Glutamatergic neuron (in vitro differentiated cells): Measurements from ENCODE around the gene PPTC7. TPM values are rescaled to one million over a fixed set of nuclear protein-coding genes. Genes with fewer than 3 reads are reported as not detected.

Source experiments
- DNase-seq: peaks from one replicate; pipeline ENCODE4 v3.0.0; 2022
- H3K27ac Mint-ChIP-seq: one replicate; pipeline ENCODE4 v1.8.0; 2020; ENCODE audit warnings: mild to moderate bottlenecking, mixed read lengths, inconsistent platforms; ENCODE audit not compliant: unreplicated experiment
- H3K27me3 Mint-ChIP-seq: one replicate; pipeline ENCODE4 v1.8.0; 2020; ENCODE audit warnings: mild to moderate bottlenecking, moderate library complexity, mixed read lengths, inconsistent platforms; ENCODE audit not compliant: unreplicated experiment
- H3K36me3 Mint-ChIP-seq: one replicate; pipeline ENCODE4 v1.8.0; 2020; ENCODE audit warnings: mild to moderate bottlenecking, mixed read lengths, inconsistent platforms; ENCODE audit not compliant: unreplicated experiment
- H3K4me1 Mint-ChIP-seq: one replicate; pipeline ENCODE4 v1.8.0; 2020; ENCODE audit warnings: mild to moderate bottlenecking, low read depth, mixed read lengths, inconsistent platforms; ENCODE audit not compliant: unreplicated experiment
- H3K4me3 Mint-ChIP-seq: one replicate; pipeline ENCODE4 v1.8.0; 2020; ENCODE audit warnings: mild to moderate bottlenecking, mixed read lengths, inconsistent platforms; ENCODE audit not compliant: unreplicated experiment
- H3K9me3 Mint-ChIP-seq: one replicate; pipeline ENCODE4 v1.8.0; 2020; ENCODE audit warnings: mild to moderate bottlenecking, moderate library complexity, mixed read lengths, inconsistent platforms; ENCODE audit not compliant: unreplicated experiment
- CTCF ChIP-seq: fragments of 200-600 bp; sonication (generic); IDR thresholded peaks from one replicate; pipeline ENCODE4 v1.5.0; 2021; ENCODE audit not compliant: partially characterized antibody, unreplicated experiment
- long read RNA-seq: library from polyadenylated mRNA; unstranded; transcript quantifications from one replicate; pipeline ENCODE4 v2.0.0, GENCODE V29; 2020; ENCODE audit not compliant: unreplicated experiment
- total RNA-seq: library from RNA; stranded (reverse); fragmentation: NEBNext Ultra II Directional; extraction: Animal tissue kit (Norgen Biotek cat#: 25700); gene quantifications from one replicate; pipeline ENCODE4 v1.2.1, GENCODE V29; 2021; ENCODE audit not compliant: unreplicated experiment

Gene PPTC7
- total RNA-seq, result 11.4 TPM
- long read RNA-seq, result 0 reads

- Mint-ChIP-seq H3K4me1 (peaks cover 14% of the 10 kb centered on the region), H3K27ac (peak within 1 kb of the TSS; percentile 73), H3K4me3 (peak within 1 kb of the TSS; percentile 88), H3K36me3 (no peaks in the 10 kb centered on the region), H3K9me3 (peaks cover 5% of the 10 kb centered on the region), H3K27me3 (peaks cover 9% of the 10 kb centered on the region)
- DNase-seq, result peak; percentile 98
- TF ChIP-seq CTCF, result no peak
Measured at GRCh38 chr12:110583137-110584059, at the start of gene PPTC7. PPTC7 (minus strand) TSS chr12:110583318; CDS start chr12:110583031, 287 bp downstream.

- Mint-ChIP-seq H3K27me3 (no peaks in the 10 kb centered on the region), H3K36me3 (no peaks in the 10 kb centered on the region), H3K27ac (no peak overlapping the region), H3K9me3 (peaks cover 2% of the 10 kb centered on the region), H3K4me3 (no peak overlapping the region), H3K4me1 (peaks cover 2% of the 10 kb centered on the region)
- TF ChIP-seq CTCF, result no peak
- DNase-seq, result no peak
Measured at GRCh38 chr12:110627500-110628195, 44.5 kb upstream of the PPTC7 start.

GRCh38 chr12:110622582-110622981, 39.5 kb upstream of the PPTC7 start:
- Mint-ChIP-seq H3K9me3 (no peaks in the 10 kb centered on the region), H3K27me3 (no peaks in the 10 kb centered on the region), H3K4me1 (peaks cover 5% of the 10 kb centered on the region), H3K27ac (peak overlapping the region; percentile 22), H3K36me3 (no peaks in the 10 kb centered on the region), H3K4me3 (no peak overlapping the region)
- no peak for DNase-seq
- no peak for TF ChIP-seq CTCF

GRCh38 chr12:110619534-110619953, 36.4 kb upstream of the PPTC7 start:
- no peak overlapping the region for H3K4me3 Mint-ChIP-seq
- H3K4me1 Mint-ChIP-seq, result peaks cover 5% of the 10 kb centered on the region
- no peaks in the 10 kb centered on the region for H3K36me3 Mint-ChIP-seq
- no peaks in the 10 kb centered on the region for H3K27me3 Mint-ChIP-seq
- no peaks in the 10 kb centered on the region for H3K9me3 Mint-ChIP-seq
- no peak overlapping the region for H3K27ac Mint-ChIP-seq
- TF ChIP-seq CTCF, result no peak
- no peak for DNase-seq
